GM08714 (cell line): ENCODE data around the gene TNNI3.
"Not testable (repeated sequence)": the region's sequence is repeated elsewhere in the genome, so short reads cannot be mapped to it uniquely, and the experiment has no call there.

ENCODE experiments used
- H3K4me3 ChIP-seq: fragments of 200-500 bp; sonication (Bioruptor generic); 2 replicates; pipeline ENCODE4 v1.5.1; 2014; ENCODE audit warnings: mild to moderate bottlenecking, low read length, inconsistent platforms
- ZNF274 ChIP-seq: IDR thresholded peaks from 2 replicates; pipeline ENCODE4 v1.6.1; 2012; ENCODE audit warnings: mild to moderate bottlenecking, low read depth, low read length

TNNI3 gene

GRCh38 chr19:55157064-55157908, at the start of gene TNNI3:
Gene TNNI3 (minus strand): TSS chr19:55157732. CDS start chr19:55157589, 143 bp downstream.
- TF ChIP-seq ZNF274: no peak
- no peak within 1 kb of the TSS for H3K4me3 ChIP-seq

DNA sequence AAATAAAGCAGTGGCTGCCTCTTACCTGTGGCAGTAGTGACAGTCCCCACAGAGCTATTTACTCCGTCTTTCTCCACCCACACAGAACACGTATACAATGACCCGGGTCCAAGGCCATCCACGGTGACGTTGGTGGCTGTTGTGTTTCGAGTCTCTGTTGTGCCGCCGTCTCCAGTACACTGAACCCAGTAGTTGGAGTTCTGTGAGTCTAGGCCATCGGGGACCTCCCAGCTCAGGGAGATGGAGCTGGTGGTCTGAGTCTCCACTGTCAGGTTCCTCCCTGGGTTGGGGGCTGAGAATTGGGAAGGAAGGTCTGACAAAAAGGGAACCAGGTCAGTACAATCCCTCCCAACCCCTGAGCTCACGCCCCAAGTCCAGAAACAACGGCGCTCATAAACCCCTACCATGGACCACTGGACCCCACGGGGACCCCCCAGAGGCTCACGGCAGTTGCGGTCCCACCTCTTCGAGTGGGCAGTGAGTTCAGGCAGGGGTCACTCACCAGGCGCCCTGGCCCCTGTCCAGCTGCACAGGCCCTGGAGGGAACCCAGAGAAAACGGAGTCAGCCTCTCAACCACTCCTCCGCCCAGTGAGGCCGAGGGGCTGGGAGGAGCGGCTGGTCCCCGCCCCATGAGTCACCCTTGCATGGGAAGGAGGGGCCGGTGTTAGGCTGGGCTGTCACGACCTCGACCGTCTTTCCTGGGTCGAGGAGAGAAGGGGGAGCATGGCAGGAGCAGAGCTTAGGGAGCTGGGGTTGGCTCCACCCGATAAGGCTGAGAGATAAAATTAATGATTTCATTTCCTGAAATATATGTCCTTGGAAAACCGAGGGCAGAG, 49.4 kb upstream of the TNNI3 start:
- no peak for TF ChIP-seq ZNF274
- no peak overlapping the region for H3K4me3 ChIP-seq

GRCh38 chr19:55202199-55202598, 44.7 kb upstream of the TNNI3 start:
- H3K4me3 ChIP-seq: not testable (repeated sequence)

DNA sequence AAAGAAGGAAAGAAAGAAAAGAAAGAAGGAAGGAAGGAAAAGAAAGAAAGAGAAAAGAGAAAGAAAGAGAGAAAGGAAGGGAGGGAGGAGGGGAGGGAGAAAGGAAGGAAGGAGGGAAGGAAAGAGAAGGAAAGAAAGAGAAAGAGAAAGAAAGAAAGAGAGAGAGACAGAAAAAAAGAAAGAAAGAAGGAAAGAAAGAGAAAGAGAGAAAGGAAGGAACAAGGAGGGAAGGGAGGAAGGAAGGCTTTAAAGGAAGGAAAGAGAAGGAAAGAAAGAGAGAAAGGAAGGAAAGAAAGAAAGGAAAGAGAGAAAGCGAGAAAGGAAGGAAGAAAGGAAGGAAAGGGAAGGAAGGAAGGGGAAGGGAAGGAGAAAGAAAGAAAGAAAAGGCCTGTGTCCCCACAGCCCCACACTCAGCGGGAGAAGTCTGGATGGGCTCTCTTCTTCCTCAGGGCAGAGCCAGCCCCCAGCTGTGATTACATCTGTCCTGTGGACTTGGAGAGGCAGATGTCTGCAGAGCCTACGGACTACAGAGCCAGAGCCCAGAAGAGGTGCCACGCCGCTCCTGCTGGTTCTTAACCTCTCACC, 42.2 kb upstream of the TNNI3 start:
- no peak overlapping the region for H3K4me3 ChIP-seq
- no peak for TF ChIP-seq ZNF274

- no peak overlapping the region for H3K4me3 ChIP-seq
- TF ChIP-seq ZNF274: no peak
Measured at GRCh38 chr19:55198651-55199050, 41.1 kb upstream of the TNNI3 start.

- no peak overlapping the region for H3K4me3 ChIP-seq
- no peak for TF ChIP-seq ZNF274
Measured at GRCh38 chr19:55197528-55197927, 40.0 kb upstream of the TNNI3 start.

DNA sequence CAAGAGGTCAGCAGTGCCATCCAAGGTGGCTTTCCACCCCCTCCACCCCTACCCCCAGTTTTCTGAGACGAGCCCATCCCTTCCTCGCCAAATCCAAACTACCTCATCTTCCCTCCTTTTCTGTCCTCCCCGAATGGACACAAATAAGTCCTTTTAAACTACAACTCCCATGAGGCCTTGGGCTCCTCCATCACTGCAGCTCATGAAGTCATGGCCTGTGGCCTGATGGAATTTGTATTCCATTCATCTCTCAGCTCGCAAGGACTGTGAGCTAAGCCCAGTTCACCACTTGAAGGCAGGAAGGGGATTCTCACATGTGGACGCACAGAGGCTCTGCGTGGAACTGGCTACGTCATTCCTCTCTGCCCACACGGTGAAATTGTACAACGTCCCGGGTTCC, 39.3 kb upstream of the TNNI3 start:
- TF ChIP-seq ZNF274: no peak
- H3K4me3 ChIP-seq: no peak overlapping the region

DNA sequence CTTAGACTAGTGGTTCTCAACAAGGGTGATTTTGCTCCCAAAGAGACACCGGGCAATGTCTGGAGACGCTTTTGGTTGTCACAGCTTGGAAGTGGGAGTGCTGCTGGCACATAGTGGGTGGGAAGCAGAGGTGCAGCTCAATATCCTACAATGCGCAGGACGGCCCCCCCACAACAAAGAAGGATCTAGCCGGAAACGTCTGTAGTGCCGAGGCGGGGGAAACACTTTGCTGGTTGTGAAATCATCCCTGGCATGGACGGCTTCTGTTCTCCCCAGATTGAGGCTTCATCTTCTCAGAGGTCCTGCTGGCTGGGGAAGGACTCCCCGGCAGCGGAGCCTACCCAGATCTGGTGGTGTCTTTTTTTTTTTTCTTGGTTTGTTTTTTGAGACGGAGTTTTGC, 35.9 kb upstream of the TNNI3 start:
- no peak for TF ChIP-seq ZNF274
- no peak overlapping the region for H3K4me3 ChIP-seq

GRCh38 chr19:55189403-55189835, 31.9 kb upstream of the TNNI3 start:
- H3K4me3 ChIP-seq: no peak overlapping the region
- no peak for TF ChIP-seq ZNF274

DNA sequence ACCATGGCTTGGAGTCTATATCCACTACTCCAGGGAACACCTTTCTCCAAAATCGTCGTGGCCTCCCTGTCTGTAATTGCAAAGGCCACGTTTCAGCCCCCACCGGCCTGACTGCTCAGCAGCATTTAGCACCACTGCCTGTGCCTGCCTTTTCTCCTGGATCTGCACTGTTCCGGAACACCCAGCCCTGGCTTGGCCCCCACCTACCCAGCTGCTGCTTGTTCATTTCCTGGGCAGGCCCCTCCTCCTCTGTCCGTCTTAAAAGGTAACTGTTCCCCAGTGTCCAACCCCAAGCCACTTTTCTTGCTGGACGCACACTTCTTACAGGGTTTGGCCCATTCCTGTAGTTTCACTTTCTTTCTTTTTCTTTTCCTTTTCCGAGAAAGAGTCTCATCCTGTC, 31.1 kb upstream of the TNNI3 start:
- no peak for TF ChIP-seq ZNF274

DNA sequence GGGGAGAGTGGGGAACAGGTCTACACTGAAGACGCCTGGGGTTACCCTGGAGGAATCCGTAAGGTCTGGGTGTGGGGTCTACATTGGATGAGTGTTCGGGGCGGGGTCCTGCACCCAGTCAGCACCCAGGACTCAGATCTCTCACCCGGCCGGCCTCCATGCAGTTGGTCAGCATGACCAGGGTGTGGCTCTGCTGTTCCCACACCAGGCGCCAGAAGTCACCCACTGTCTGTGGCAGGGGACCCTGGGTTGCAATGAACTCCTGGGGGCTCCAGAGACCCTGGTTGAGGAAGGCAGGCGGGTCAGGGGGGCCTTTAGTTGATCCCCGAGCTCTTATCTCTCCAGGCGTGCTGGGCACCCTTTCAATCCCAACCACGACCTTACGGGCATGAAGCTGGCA, 28.5 kb upstream of the TNNI3 start:
- H3K4me3 ChIP-seq: no peak overlapping the region
- no peak for TF ChIP-seq ZNF274

More for the DNA sequence above, 31.1 kb upstream of the TNNI3 start:
- no peak overlapping the region for H3K4me3 ChIP-seq

DNA sequence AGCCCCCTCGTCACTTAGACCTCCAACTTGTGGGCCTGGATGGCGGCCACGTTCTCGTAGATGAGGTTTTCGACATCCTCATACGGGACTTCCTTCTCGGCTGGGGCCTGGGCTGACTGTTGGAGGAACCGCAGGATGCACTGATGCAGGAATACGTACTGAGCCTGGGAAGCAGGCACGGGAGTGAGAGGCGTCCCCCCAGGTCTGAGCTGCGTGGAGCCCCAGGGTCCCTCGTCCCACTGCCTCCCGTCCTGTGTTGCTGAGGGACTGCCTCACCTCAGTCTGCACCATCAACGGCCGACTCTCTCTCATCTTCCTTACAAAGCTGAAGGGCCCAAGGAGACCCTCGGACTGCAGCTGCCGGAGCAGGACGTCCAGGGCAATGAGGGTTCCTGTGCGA, 24.2 kb upstream of the TNNI3 start:
- TF ChIP-seq ZNF274: no peak
- no peak overlapping the region for H3K4me3 ChIP-seq

- no peak for TF ChIP-seq ZNF274
Measured at GRCh38 chr19:55179606-55180484, 22.3 kb upstream of the TNNI3 start, which contains the start of gene SYT5. Gene SYT5 (minus strand): TSS chr19:55180289. CDS start chr19:55179041, 1,248 bp downstream.

DNA sequence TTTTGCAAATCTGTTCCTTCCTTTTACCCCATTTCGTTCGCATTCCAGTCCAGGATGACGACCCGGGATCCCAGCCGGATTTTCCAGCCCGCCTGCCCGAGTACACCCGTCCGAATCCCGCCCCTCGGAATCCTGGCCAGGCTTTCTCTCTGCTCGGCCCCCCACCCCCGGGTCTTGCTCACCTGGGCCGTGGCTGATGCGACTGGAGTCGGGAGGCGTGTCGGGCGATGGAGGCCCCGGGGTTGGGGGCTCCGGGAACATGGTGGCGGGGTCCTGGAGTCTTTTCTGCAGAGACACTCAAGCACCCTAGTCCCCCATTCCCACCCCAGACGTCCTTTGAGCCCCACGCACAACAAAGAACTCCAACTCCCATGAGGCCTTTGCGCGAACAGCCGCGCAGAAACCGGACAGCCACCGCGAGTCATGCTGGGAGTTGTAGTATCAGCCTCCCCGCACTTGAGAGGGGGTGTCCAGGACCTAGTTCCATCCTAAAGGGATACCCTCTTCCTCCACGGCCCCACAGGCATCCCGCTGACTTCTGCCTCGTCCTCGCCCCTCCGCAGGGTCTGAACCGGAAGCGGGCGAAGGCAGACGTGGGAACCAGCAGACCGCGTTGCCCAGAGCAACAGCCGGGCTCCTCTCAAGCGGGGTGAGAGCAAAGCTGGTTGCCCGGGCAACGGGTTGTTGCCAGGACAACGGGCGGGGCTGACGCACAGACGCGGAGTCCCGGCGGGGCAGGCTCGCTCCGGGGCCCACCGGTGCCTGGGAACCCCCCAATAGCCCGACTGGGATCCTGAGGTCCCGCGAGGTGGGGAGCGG, 21.5 kb upstream of the TNNI3 start:
- no peak for TF ChIP-seq ZNF274
- no peak overlapping the region; the same call in 1 of the 2 replicates for H3K4me3 ChIP-seq

More at GRCh38 chr19:55179606-55180484, 22.3 kb upstream of the TNNI3 start, which contains the start of gene SYT5:
- no peak within 1 kb of the TSS; the same call in 1 of the 2 replicates for H3K4me3 ChIP-seq
